Measurements from ENCODE around the gene LSM14B.

DNA sequence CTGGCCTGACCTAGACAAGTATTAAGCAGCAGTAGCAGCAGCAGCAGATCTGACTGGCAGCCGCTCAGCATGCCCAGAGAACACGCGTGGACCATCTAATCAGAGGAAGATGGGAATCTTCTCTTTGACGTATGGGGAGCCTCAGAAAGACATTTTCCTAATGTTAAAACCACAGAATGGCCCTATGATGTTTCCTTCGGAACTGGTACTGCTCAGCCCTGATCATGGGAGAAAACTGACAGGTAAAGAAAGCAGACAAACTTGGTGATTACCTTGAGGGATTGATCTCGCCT lies 14.8 kb downstream of the LSM14B start:
- TF ChIP-seq, protein P1, sequence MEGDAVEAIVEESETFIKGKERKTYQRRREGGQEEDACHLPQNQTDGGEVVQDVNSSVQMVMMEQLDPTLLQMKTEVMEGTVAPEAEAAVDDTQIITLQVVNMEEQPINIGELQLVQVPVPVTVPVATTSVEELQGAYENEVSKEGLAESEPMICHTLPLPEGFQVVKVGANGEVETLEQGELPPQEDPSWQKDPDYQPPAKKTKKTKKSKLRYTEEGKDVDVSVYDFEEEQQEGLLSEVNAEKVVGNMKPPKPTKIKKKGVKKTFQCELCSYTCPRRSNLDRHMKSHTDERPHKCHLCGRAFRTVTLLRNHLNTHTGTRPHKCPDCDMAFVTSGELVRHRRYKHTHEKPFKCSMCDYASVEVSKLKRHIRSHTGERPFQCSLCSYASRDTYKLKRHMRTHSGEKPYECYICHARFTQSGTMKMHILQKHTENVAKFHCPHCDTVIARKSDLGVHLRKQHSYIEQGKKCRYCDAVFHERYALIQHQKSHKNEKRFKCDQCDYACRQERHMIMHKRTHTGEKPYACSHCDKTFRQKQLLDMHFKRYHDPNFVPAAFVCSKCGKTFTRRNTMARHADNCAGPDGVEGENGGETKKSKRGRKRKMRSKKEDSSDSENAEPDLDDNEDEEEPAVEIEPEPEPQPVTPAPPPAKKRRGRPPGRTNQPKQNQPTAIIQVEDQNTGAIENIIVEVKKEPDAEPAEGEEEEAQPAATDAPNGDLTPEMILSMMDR (IDR thresholded peaks at IDR 0.05): peak; percentile 63
- no peak for TF ChIP-seq ZFX (IDR thresholded peaks at IDR 0.05; ENCODE audit: borderline replicate concordance)
